GM18870 (cell line): ENCODE measurements around the gene TAF11L11.
"Not testable (repeated sequence)": the region's sequence is repeated elsewhere in the genome, so short reads cannot be mapped to it uniquely, and the experiment has no call there.

ENCODE experiments used
- ATAC-seq: cut with Tn5 transposase; IDR thresholded peaks from one replicate; pipeline ENCODE4 v1.9.1; 2021; ENCODE audit warnings: moderate library complexity; ENCODE audit not compliant: unreplicated experiment

Gene TAF11L11

DNA sequence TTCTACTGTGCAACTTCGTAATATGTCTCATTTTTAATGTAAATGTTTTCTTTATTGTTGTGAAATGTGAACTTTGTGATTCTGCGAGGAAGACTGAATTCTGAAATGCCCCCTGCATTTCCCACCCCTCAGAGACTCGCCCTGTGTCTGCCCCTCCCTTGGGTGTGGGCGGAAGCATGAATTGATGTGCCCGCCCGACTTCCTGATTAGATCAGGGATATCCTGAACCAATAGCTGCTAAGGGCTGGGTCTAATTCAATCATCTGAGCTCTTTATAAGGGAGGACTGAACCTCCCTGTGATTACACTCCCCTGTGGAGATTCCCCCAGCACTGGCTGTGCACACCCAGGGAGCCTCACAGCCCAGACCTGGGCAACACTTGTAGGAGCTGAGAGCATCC is at the start of gene TAF11L11:
Gene TAF11L11 (plus strand): TSS at position 304 of the 400 bp plus-strand sequence.
- ATAC-seq, result not testable (repeated sequence)

DNA sequence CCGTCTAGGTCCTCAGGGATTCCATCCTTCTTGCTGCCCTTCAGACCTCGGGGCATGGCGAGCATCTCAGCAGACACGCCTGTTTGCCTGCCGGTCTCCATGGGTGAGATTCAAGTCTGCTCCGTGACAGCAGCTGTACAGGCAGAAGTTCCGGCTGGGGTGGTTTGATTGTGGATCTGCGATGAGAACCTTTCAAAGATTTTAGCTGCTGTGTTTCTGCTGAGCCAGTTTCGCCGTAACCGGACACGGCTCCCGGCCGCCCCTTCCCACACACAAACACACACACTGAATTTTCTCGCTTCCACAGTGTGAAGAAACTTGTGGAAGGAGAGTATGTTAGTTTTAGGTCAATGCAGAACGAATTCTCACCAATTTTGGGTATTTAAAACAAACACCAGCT is 18.3 kb upstream of the TAF11L11 start, which contains the start of gene TAF11L7:
Gene TAF11L7 (minus strand): TSS at position 101 of the 400 bp plus-strand sequence.
- ATAC-seq, result not testable (repeated sequence)

DNA sequence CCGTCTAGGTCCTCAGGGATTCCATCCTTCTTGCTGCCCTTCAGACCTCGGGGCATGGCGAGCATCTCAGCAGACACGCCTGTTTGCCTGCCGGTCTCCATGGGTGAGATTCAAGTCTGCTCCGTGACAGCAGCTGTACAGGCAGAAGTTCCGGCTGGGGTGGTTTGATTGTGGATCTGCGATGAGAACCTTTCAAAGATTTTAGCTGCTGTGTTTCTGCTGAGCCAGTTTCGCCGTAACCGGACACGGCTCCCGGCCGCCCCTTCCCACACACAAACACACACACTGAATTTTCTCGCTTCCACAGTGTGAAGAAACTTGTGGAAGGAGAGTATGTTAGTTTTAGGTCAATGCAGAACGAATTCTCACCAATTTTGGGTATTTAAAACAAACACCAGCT is 13.1 kb upstream of the TAF11L11 start, which contains the start of gene TAF11L8:
Gene TAF11L8 (minus strand): TSS at position 101 of the 400 bp plus-strand sequence.
- not testable (repeated sequence) for ATAC-seq

DNA sequence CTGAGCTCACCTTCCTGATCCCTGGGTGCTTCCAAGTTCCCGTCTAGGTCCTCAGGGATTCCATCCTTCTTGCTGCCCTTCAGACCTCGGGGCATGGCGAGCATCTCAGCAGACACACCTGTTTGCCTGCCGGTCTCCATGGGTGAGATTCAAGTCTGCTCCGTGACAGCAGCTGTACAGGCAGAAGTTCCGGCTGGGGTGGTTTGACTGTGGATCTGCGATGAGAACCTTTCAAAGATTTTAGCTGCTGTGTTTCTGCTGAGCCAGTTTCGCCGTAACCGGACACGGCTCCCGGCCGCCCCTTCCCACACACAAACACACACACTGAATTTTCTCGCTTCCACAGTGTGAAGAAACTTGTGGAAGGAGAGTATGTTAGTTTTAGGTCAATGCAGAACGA is 9.7 kb upstream of the TAF11L11 start, which contains the start of gene TAF11L9:
Gene TAF11L9 (minus strand): TSS at position 140 of the 400 bp plus-strand sequence.
- ATAC-seq, result not testable (repeated sequence)

DNA sequence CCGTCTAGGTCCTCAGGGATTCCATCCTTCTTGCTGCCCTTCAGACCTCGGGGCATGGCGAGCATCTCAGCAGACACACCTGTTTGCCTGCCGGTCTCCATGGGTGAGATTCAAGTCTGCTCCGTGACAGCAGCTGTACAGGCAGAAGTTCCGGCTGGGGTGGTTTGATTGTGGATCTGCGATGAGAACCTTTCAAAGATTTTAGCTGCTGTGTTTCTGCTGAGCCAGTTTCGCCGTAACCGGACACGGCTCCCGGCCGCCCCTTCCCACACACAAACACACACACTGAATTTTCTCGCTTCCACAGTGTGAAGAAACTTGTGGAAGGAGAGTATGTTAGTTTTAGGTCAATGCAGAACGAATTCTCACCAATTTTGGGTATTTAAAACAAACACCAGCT is 6.3 kb upstream of the TAF11L11 start, which contains the start of gene TAF11L10:
Gene TAF11L10 (minus strand): TSS at position 101 of the 400 bp plus-strand sequence.
- ATAC-seq, result not testable (repeated sequence)

DNA sequence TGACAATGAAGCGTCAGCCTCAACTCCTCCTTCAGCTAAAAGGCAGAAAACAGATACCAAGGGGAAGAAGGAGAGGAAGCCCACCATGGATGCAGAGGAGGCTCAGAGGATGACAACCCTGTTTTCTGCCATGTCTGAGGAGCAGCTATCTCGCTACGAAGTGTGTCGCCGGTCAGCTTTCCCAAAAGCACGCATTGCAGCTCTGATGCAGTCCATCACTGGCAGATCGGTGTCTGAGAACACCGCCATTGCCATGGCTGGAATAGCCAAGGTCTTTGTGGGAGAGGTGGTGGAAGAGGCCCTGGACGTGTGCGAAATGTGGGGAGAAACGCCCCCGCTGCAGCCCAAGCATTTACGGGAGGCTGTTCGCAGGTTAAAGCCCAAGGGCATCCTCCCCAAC is 968 bp downstream of the TAF11L11 start:
- ATAC-seq, result no peak

DNA sequence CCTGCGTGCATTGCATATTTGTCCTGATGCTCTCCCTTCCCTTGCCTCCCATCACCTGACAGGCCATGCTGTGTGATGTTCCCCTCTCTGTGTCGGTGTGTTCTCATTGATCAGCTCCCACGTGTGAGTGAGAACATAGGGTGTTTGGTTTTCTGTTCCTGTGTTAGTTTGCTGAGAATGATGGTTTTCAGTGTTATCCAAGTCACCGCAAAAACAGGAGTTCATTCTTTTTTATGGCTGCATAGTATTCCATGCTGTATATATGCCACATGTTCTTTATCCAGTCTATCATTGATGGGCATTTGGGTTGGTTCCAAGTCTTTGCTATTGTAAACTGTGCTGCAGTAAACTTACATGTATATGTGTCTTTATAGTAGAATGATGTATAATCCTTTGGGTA is 3.5 kb downstream of the TAF11L11 start:
- ATAC-seq, result not testable (repeated sequence)

DNA sequence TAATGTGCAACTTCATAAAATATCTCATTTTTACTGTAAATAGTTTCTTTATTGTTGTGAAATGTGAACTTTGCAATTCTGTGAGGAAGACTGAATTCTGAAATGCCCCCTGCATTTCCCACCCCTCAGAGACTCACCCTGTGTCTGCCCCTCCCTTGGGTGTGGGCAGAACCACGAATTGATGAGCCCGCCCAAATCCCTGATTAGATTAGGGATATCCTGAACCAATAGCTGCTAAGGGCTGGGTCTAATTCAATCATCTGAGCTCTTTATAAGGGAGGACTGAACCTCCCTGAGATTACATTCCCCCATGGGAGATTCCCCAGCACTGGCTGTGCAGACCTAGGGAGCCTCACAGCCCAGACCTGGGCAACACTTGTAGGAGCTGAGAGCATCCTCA is 6.1 kb downstream of the TAF11L11 start, which contains the start of gene TAF11L12:
Gene TAF11L12 (plus strand): TSS at position 301 of the 400 bp plus-strand sequence.
- not testable (repeated sequence) for ATAC-seq

DNA sequence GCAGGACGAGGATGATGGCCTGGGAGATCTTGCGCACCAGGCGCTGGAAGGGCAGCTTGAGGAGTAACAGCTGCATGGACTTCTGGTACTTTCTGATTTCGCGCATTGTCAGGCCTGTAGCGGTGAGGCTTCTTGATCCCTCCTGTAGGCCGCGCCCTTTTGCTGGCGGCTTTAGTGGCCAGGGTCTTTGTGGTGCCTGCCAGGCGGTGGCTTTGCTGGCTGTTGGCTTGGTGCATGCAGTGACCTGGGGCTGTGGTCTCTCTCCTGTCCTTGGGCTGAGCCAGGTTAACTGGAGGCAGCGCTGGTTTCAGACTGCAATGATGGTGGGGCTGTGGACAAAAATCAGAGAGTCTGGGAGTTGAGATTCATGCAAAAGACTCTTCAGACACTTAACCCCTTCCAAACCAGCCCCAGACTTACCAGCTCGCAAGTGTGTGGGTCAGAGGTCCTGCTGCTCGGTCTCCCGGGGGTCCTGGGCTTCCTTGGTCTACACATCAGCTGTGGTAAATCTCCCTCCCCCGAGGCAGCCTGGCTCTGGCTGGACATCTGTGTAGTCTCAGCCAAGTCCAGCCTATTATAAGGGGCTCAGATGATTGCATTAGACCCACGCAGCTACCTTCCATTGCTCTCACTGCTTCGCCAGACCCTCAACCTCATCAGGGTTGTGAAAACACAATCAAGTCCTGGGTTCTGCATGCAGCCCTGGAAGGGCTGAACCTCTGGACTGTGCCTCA is 11.1 kb downstream of the TAF11L11 start:
- ATAC-seq, result no peak

DNA sequence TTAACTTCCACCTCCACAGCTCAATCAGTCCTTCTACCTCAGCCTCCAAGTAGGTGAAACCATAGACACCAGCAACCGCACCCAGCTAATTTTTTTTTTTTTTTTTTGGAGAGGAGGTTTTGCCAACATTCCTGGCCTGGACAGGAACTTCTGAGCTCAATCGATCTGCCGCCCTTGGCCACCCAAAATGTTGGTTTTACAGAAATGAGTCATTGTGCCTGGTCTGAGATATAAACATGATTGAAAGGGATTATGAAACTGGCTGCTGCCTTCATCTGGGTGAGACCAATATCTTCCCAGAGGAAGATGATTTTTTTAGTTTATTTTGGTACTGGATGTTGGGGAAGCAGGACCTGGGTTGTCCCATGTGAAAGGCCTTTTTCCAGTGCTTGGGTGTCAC is 15.4 kb downstream of the TAF11L11 start:
- no peak for ATAC-seq

DNA sequence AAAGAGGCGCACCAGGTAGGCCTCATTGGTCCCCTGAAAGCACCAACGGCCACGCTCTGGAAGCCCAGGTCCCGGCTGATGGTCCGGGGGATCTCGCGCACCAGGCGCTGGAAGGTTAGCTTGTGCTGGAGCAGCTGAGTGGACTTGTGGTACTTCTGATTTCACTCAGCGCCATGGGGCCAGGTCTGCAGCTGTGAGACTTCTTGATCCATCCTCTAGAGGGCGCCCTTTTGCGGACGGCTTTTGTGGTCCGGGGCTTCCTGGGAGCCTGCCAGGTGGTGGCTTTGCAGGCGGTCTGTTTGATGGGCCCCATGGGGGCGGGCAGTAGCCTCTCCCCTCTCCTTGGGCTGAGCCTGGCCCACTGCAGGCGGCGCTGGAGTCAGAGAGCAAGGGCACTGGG is 16.6 kb downstream of the TAF11L11 start:
- ATAC-seq, result no peak

DNA sequence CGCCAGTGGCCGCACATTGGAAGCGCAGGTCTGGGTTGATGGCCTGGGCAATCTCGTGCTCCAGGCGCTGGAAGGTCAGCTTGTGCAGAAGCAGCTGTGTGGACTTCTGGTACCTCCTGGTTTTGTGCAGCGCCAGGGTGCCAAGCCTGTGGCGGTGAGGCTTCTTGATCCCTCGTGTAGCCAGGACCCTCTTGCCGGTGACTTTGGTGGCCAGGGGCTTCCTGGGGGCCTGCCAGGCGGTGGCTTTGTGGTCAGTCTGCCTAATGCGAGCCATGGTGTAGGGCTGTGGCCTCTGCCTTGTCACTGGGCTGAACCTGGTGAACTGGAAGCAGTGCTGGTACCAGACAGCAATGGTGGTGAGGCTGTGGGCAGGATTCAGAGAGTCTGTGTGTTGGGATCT is 21.7 kb downstream of the TAF11L11 start:
- ATAC-seq, result no peak

DNA sequence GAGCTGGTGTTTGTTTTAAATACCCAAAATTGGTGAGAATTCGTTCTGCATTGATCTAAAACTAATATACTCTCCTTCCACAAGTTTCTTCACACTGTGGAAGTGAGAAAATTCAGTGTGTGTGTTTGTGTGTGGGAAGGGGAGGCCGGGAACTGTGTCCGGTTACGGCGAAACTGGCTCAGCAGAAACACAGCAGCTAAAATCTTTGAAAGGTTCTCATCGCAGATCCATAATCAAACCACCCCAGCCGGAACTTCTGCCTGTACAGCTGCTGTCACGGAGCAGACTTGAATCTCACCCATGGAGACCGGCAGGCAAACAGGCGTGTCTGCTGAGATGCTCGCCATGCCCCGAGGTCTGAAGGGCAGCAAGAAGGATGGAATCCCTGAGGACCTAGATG is 27.8 kb downstream of the TAF11L11 start, which contains the start of gene TAF11L13:
Gene TAF11L13 (plus strand): TSS at position 301 of the 400 bp plus-strand sequence.
- not testable (repeated sequence) for ATAC-seq

DNA sequence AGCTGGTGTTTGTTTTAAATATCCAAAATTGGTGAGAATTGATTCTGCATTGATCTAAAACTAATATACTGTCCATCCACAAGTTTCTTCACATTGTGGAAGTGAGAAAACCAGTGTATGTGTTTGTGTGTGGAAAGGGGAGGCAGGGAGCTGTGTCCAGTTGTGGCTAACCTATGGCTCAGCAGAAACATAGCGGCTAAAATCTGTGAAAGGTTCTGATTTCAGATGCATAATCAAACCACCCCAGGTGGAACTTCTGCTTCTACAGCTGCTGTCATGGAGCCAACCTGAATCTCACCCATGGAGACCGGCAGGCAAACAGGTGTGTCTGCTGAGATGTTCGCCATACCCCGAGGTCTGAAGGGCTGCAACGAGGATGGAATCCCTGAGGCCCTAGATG is 30.2 kb downstream of the TAF11L11 start, which contains the start of gene TAF11L14:
Gene TAF11L14 (plus strand): TSS at position 301 of the 400 bp plus-strand sequence.
- ATAC-seq, result no peak

DNA sequence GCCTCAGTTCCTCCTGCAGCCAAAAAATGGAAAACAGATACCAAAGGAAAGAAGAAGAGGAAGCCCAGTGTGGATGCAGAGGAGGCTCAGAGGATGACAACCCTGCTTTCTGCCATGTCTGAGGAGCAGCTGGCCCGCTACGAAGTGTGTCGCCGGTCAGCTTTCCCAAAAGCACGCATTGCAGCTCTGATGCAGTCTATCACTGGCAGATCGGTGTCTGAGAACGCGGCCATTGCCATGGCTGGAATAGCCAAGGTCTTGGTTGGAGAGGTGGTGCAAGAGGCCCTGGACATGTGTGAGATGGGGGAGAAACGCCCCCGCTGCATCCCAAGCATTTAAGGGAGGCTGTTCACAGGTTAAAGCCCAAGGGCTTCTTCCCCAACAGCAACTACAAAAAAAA is 45.2 kb downstream of the TAF11L11 start:
- ATAC-seq, result not testable (repeated sequence)

DNA sequence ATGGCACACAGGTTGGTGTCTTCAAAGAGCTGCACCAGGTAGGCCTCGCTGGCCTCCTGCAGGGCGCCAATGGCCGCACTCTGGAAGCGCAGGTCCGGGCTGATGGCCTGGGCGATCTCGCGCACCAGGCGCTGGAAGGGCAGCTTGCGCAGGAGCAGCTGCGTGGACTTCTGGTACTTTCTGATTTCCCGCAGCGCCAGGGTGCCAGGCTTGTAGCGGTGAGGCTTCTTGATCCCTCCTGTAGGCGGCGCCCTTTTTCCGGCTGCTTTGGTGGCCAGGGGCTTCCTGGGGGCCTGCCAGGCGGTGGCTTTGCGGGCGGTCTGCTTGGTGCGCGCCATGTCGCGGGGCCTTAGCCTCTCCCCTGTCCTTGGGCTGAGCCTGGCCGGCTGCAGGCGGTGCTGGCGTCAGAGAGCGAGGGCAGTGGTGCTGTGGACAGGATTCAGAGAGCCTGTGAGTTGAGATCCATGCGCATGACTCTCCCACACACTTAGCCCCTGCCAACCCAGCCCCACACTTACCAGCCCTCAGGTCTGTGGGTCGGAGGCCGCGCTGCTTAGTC is 51.3 kb downstream of the TAF11L11 start:
- ATAC-seq, result not testable (repeated sequence)
